ENCODE results near the gene CSNK1D.

CSNK1D gene

DNA sequence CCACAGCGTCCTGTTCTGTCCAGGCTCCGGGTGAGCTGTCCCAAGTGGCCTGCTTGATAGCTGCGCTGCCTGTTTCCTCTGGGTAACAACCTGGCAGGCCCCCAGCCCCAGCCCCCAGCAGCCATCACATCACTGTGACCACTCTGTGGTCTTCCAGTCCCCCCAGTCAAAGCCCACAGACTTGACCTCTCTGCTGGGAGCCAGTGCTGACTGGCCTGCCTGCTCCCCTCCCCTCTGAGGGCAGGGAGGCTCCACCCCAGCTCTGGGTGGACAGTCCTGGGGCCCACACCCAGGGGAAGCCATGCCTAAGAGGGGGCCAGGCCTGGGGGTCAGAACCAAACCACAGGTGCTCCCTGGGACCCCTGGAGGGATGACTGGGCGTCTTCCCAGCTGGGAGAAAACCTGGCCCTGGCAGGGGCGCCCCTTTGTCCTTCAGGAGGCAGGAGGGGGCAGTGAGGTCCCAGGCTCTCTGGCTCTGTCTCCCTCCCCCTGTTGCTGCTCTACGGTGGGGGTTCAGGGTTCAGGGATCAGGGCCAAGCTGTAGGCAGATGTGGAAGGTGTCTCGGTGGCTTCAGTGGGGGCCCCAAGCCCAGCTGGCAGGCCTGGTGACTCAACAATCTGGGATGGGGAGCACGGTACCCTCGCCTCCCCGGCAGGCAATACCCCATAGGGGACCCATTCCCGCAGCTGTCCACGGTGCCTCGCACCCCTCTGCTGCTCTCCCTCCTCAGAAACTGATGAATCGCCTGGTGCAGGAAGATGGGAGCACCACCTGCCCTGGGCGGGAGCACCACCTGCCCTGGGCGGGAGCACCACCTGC is 46.5 kb downstream of the CSNK1D start:
- no peak for DNase-seq

DNA sequence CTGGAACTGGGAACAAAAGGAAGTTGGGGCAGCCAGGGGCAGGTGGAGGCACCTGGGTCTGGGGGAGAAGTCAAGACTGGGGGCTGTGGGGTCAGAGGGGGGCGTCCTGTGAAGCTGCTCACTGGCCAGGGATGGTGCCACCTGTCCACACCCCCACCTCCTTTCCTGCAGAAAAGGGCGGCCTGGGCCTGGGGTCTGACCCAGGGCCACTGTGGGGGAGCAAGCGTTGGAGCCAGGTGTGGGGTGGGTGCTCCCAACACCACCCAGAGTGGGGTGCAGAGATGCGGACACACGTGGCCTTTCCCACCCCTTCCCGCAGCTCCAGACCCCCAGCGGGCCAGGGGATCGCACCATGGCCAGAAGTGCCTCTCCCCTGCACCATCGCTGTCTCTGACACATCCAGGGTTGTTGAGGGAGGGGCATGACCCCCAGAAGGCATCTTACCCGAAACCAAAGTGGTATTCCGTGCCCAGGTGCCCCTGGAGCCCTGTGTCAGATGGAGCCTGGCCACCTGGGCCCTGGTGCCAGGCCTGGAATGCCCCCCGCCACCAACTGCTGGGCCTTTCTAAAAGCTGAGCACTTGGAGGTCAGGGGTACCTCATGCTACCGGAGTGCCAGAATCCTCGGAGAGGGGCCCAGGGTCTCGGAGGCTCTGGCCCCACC is 47.2 kb downstream of the CSNK1D start:
- no peak for DNase-seq

- no peak for DNase-seq
Observed at GRCh38 chr17:82225368-82226029, 48.0 kb downstream of the CSNK1D start.

DNA sequence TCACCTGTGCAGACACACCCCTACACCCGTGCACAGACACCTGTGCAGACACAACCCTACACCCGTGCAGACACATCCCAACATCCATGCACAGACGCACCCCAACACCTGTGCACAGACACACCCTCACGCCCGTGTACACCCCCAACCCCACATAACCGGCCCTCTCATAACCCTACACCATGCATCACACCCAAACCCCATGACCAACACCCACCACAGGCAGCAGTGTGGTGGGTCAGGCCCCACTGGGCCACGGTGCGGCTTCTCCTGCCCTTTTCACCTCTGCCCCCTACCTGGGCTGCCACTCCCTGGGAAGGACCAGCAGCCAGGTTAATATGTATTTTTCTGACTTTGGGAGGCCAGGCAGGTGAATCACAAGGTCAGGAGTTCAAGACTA is 48.8 kb downstream of the CSNK1D start:
- no peak for DNase-seq

GRCh38 chr17:82223517-82223916 is 50.0 kb downstream of the CSNK1D start:
- no peak for DNase-seq

DNA sequence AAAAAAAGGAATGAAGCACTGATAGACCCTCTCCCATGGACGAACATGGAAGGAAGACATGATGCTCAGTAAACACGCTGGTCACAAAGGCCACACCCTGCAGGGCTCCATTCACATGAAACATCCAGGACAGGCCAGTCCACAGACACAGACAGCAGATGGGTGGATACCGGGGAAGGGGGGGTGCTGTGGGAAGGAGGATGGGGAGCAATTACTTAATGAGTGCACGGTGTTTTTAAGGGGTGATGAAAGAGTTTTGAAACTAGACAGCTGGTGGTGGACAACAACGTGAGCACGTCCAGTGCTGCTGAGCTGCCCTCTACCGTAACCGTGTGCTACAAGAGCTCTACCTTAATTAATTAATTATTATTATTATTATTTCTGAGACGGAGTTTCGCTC is 50.7 kb downstream of the CSNK1D start:
- DNase-seq = no peak

DNA sequence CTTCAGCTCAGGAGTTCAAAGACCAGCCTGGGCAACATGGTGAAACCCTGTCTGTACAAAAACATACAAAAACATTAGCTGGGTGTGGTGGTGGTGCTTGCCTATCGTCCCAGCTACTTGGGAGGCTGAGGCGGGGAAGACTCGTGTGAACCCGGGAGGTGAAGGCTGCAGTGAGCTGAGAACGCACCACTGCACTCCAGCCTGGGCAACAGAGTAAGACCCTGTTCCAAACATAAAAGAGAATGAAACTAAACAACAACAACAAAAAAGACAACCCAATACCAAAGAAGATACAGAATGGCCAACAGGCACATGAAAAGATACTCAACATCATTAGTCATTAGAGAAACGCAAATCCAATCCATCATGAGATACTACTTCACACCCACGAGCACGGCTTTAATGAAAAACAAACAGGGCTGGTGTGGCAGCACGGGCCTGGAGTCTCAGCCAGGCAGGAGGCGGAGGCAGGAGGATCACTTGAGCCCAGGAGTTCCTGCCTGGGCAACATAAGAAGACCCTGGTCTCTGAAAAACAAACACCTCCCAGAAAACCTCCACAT is 52.1 kb downstream of the CSNK1D start:
- no peak for DNase-seq

GRCh38 chr17:82219753-82220709 is 53.5 kb downstream of the CSNK1D start:
- DNase-seq = no peak

- DNase-seq = no peak
Observed at GRCh38 chr17:82219083-82219482, 54.4 kb downstream of the CSNK1D start.

DNA sequence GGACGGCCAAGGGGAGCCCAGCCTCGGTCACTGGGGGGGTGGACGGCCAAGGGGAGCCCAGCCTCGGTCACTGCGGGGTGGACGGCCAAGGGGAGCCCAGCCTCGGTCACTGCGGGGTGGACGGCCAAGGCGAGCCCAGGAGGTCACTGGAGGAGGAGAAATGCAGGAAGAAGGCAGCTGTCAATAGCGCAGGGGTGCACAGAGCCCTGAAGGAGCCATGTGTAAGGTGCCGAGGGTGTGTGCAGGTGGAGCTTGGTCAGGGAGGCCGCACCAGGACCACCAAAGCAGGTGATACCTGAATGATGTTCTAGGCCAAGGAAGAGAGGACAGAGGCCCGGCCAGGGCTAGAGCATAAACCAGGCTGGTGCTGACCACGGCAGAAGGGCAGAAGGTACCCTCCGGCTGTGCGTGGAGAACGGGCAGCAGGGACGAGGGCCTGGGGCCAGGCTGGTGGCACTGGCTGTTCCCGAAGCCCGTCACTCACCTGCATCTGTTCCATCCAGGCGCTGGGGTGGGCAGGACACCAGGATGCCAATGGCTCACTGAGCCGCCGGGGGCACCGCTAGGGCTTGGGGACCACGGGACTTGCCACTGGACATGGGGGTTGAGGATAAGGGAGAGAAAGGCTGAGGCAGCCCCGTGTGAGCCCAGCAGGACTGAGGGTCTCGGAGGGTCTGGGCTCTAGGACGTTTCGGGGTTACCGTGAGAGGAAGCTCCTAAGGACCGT is 55.0 kb downstream of the CSNK1D start:
- no peak for DNase-seq

DNA sequence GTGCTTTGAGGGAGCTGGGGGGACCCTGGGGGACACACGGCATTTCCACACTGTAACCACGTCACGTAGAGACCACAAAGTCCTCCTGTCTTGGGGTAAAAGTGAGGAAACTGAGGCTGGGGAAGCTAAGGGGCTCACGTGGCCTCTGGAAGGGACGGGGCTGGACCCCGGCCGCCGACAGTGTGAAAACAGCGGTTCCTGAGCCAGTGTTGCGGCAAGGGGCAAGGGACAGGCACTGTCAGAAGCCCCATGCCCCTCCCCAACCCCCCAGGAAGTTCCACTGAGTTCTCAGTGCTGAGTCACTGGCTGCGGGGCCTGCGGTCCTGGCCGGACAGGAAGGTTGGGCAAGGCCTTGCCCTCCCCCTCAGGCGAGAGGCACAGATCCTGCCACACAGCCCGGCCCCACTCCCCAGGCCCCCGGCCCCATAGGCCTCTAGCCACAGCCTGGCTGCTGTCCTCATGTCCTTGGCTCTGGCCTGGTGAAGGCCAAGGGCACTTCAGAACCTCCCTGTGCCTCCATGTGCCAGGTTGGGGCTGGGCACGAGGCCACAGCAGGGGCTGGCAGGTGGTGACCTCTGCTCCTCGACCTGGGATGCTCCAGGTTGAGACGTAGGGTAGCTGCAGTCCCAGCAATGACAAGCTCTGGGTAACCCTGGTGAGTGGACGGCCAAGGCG is 55.8 kb downstream of the CSNK1D start:
- DNase-seq = no peak

DNA sequence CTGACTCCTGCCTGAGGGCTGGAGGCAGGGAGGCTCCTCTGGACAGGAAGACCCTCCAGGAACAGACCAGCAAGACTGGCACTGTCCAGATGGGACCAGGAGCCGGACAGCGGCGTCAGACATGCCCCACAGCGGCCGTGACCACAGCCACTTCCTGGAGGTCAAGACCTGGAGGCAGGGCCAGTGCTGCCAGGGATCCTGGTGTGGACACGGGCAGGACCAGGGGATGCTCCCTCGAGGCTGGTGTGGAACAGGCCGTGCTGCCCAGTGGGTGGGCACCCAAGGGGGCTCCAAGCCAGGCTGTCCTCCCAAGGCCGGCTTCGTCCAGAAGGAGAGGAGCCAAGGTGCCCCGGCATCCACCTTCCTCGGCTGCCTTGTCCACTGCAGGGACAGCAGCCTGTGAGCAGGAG is 56.4 kb downstream of the CSNK1D start:
- no peak for DNase-seq

- DNase-seq = no peak
Observed at GRCh38 chr17:82216301-82217119, 57.0 kb downstream of the CSNK1D start.

- no peak for DNase-seq
Observed at GRCh38 chr17:82215972-82216300, 57.6 kb downstream of the CSNK1D start.

- DNase-seq = no peak
Observed at GRCh38 chr17:82215095-82215971, 58.2 kb downstream of the CSNK1D start.

GRCh38 chr17:82214012-82214628 is 59.4 kb downstream of the CSNK1D start:
- DNase-seq = no peak

- no peak for DNase-seq
Observed at GRCh38 chr17:82213251-82214011, 60.1 kb downstream of the CSNK1D start.

Data from NCI-H1436 (cell line).